Activated CD8-positive, alpha-beta T cell treated with anti-CD3 and anti-CD28 coated beads, Interleukin-2, amount 10 ng/mL, durations not matched to agents 7 days and 5 days (primary cell): Measurements from ENCODE around the gene LAMTOR3. TPM values are rescaled to one million over a fixed set of nuclear protein-coding genes. Genes with fewer than 3 reads are reported as not detected.
A peak's percentile ranks its signal among the peaks of the same experiment; 100 is the strongest.

Experiments
- ATAC-seq: fragments of 150-1000 bp; cut with Tn5 transposase; one replicate; pipeline ENCODE4 v1.10.0; 2021; ENCODE audit warnings: moderate library complexity
- CTCF ChIA-PET: fragments of 350-600 bp; sonication (Branson Sonifier 250); formaldehyde crosslinking; loops from one replicate; lab custom pipeline; 2021; ENCODE audit warnings: antibody characterized with exemption; lab: Charles Lee
- POLR2A ChIA-PET: fragments of 350-600 bp; sonication (Branson Sonifier 250); formaldehyde crosslinking; loops from one replicate; lab custom pipeline; 2021; ENCODE audit warnings: antibody characterized with exemption; lab: Charles Lee
- DNase-seq: peaks from one replicate; pipeline ENCODE4 v3.0.0-alpha.2; 2020
- H3K27ac Mint-ChIP-seq: one replicate; pipeline ENCODE4 v1.8.0; 2021; ENCODE audit warnings: mild to moderate bottlenecking, mixed read lengths
- H3K27me3 Mint-ChIP-seq: one replicate; pipeline ENCODE4 v1.8.0; 2021; ENCODE audit warnings: low read depth, mixed read lengths
- H3K36me3 Mint-ChIP-seq: one replicate; pipeline ENCODE4 v1.8.0; 2021; ENCODE audit warnings: low read depth, mixed read lengths
- H3K4me1 Mint-ChIP-seq: one replicate; pipeline ENCODE4 v1.8.0; 2021; ENCODE audit warnings: low read depth, mixed read lengths
- H3K4me3 Mint-ChIP-seq: one replicate; pipeline ENCODE4 v1.8.0; 2021; ENCODE audit warnings: mild to moderate bottlenecking, mixed read lengths
- H3K9me3 Mint-ChIP-seq: one replicate; pipeline ENCODE4 v1.8.0; 2022; ENCODE audit warnings: mixed read lengths; ENCODE audit not compliant: insufficient read depth
- total RNA-seq, 2 experiments: library from RNA; stranded (reverse); gene quantifications; one replicate each; pipeline ENCODE4 v1.2.3, GENCODE V29; 2021

Gene LAMTOR3
- 10 to 100 TPM; 26.8 to 28.8 TPM for total RNA-seq

- Mint-ChIP-seq H3K4me3 (peak within 1 kb of the TSS; percentile 96), H3K36me3 (peaks cover 21% of the 10 kb centered on the region), H3K27me3 (no peaks in the 10 kb centered on the region), H3K27ac (peak within 1 kb of the TSS; percentile 96), H3K9me3 (no peaks in the 10 kb centered on the region), H3K4me1 (peaks cover 38% of the 10 kb centered on the region)
- CTCF ChIA-PET: interaction anchor here (0.6 to 2.7 kb wide), 9 partner anchors 10 to 334 kb away, joined by 3 to 23 read pairs (median 4); partner anchors contain the start of gene DNAJB14
- POLR2A ChIA-PET: interaction anchor here (0.6 to 2.9 kb wide), 13 partner anchors 9 to 806 kb away, joined by 3 to 55 read pairs (median 4); partner anchors contain the start of genes ADH5, DAPP1, DNAJB14 and H2AZ1
- peak; percentile 99 for ATAC-seq
- peak; percentile 94 for DNase-seq
Observed at GRCh38 chr4:99894161-99894997, at the start of gene LAMTOR3. Gene LAMTOR3, minus strand, starts transcription at chr4:99894427. Its CDS starts 464 bp downstream, at chr4:99893963.

- no peak for DNase-seq
- CTCF ChIA-PET: interaction anchor here (1.5 kb wide), 1 partner anchor 11 kb away, joined by 4 read pairs; no protein-coding TSS in a partner anchor
- no peak overlapping the region for H3K4me3 Mint-ChIP-seq
- no peak for ATAC-seq
- H3K9me3 Mint-ChIP-seq: peaks cover 11% of the 10 kb centered on the region
- POLR2A ChIA-PET: no interaction called here
- H3K27ac Mint-ChIP-seq: no peak overlapping the region
- H3K4me1 Mint-ChIP-seq: peaks cover 29% of the 10 kb centered on the region
- peaks cover 53% of the 10 kb centered on the region for H3K36me3 Mint-ChIP-seq
- no peaks in the 10 kb centered on the region for H3K27me3 Mint-ChIP-seq
Observed at GRCh38 chr4:99938243-99938753, 44.1 kb upstream of the LAMTOR3 start.

GRCh38 chr4:99934891-99935290 lies 40.7 kb upstream of the LAMTOR3 start:
- CTCF ChIA-PET: interaction anchor here (1.0 kb wide), 1 partner anchor 8 kb away, joined by 4 read pairs; no protein-coding TSS in a partner anchor
- POLR2A ChIA-PET: interaction anchor here (1.4 to 1.8 kb wide), 3 partner anchors 12 to 40 kb away, joined by 3 to 8 read pairs (median 5); partner anchors contain the start of genes DNAJB14 and LAMTOR3
- Mint-ChIP-seq H3K27me3 (no peaks in the 10 kb centered on the region), H3K9me3 (peaks cover 11% of the 10 kb centered on the region), H3K27ac (no peak overlapping the region), H3K36me3 (peaks cover 56% of the 10 kb centered on the region), H3K4me3 (no peak overlapping the region), H3K4me1 (peaks cover 26% of the 10 kb centered on the region)
- DNase-seq: no peak
- no peak for ATAC-seq

GRCh38 chr4:99927566-99927965 lies 33.3 kb upstream of the LAMTOR3 start:
- Mint-ChIP-seq H3K9me3 (no peaks in the 10 kb centered on the region), H3K27ac (no peak overlapping the region), H3K27me3 (no peaks in the 10 kb centered on the region), H3K4me1 (peaks cover 21% of the 10 kb centered on the region), H3K36me3 (peaks cover 37% of the 10 kb centered on the region), H3K4me3 (no peak overlapping the region)
- DNase-seq (no peak), ATAC-seq (no peak)
- POLR2A ChIA-PET: interaction anchor here (0.9 kb wide), 1 partner anchor 20 kb away, joined by 3 read pairs; no protein-coding TSS in a partner anchor
- CTCF ChIA-PET: interaction anchor here (1.0 to 1.3 kb wide), 2 partner anchors 11 to 20 kb away, joined by 3 to 4 read pairs; no protein-coding TSS in a partner anchor

GRCh38 chr4:99921174-99921573 lies 26.9 kb upstream of the LAMTOR3 start:
- no peaks in the 10 kb centered on the region for H3K9me3 Mint-ChIP-seq
- peak overlapping the region; percentile 21 for H3K27ac Mint-ChIP-seq
- CTCF ChIA-PET: interaction anchor here (1.0 to 2.1 kb wide), 2 partner anchors 19 to 27 kb away, joined by 4 to 6 read pairs; no protein-coding TSS in a partner anchor
- no peak overlapping the region for H3K4me3 Mint-ChIP-seq
- peak; percentile 28 for DNase-seq
- no peaks in the 10 kb centered on the region for H3K27me3 Mint-ChIP-seq
- POLR2A ChIA-PET: interaction anchor here (1.1 to 2.3 kb wide), 2 partner anchors 25 to 28 kb away, joined by 3 to 9 read pairs; partner anchors contain the start of gene DNAJB14
- peaks cover 46% of the 10 kb centered on the region for H3K36me3 Mint-ChIP-seq
- peaks cover 23% of the 10 kb centered on the region for H3K4me1 Mint-ChIP-seq
- peak; percentile 84 for ATAC-seq

- peaks cover 27% of the 10 kb centered on the region for H3K4me1 Mint-ChIP-seq
- ChIA-PET POLR2A (interaction anchor here (1.1 kb wide), 1 partner anchor 24 kb away, joined by 3 read pairs; no protein-coding TSS in a partner anchor), CTCF (interaction anchor here (1.3 to 1.6 kb wide), 2 partner anchors 21 to 175 kb away, joined by 3 to 4 read pairs; no protein-coding TSS in a partner anchor)
- no peak overlapping the region for H3K27ac Mint-ChIP-seq
- no peaks in the 10 kb centered on the region for H3K9me3 Mint-ChIP-seq
- no peak overlapping the region for H3K4me3 Mint-ChIP-seq
- peaks cover 58% of the 10 kb centered on the region for H3K36me3 Mint-ChIP-seq
- DNase-seq: no peak
- no peak for ATAC-seq
- no peaks in the 10 kb centered on the region for H3K27me3 Mint-ChIP-seq
Observed at GRCh38 chr4:99918656-99919055, 24.4 kb upstream of the LAMTOR3 start.

GRCh38 chr4:99917575-99917974 lies 23.3 kb upstream of the LAMTOR3 start:
- ChIA-PET POLR2A (interaction anchor here (1.1 kb wide), 1 partner anchor 23 kb away, joined by 3 read pairs; no protein-coding TSS in a partner anchor), CTCF (interaction anchor here (1.3 to 1.6 kb wide), 2 partner anchors 22 to 176 kb away, joined by 3 to 4 read pairs; no protein-coding TSS in a partner anchor)
- Mint-ChIP-seq H3K27ac (no peak overlapping the region), H3K4me3 (no peak overlapping the region), H3K27me3 (no peaks in the 10 kb centered on the region), H3K9me3 (no peaks in the 10 kb centered on the region), H3K36me3 (peaks cover 63% of the 10 kb centered on the region), H3K4me1 (peaks cover 27% of the 10 kb centered on the region)
- no peak for ATAC-seq
- DNase-seq: no peak

GRCh38 chr4:99915449-99915848 lies 21.2 kb upstream of the LAMTOR3 start:
- Mint-ChIP-seq H3K4me1 (peaks cover 20% of the 10 kb centered on the region), H3K9me3 (no peaks in the 10 kb centered on the region), H3K36me3 (peaks cover 60% of the 10 kb centered on the region), H3K27me3 (no peaks in the 10 kb centered on the region), H3K27ac (peak overlapping the region; percentile 51), H3K4me3 (no peak overlapping the region)
- DNase-seq: no peak
- ATAC-seq: no peak
- POLR2A ChIA-PET: no interaction called here
- CTCF ChIA-PET: no interaction called here

- DNase-seq: no peak
- Mint-ChIP-seq H3K4me3 (peak overlapping the region; percentile 96), H3K27me3 (no peaks in the 10 kb centered on the region), H3K27ac (peak overlapping the region; percentile 89), H3K36me3 (peaks cover 21% of the 10 kb centered on the region), H3K9me3 (no peaks in the 10 kb centered on the region), H3K4me1 (peaks cover 35% of the 10 kb centered on the region)
- ChIA-PET CTCF (interaction anchor here (1.0 to 2.7 kb wide), 6 partner anchors 11 to 87 kb away, joined by 3 to 23 read pairs (median 6); partner anchors contain the start of gene DNAJB14), POLR2A (interaction anchor here (0.6 to 2.9 kb wide), 11 partner anchors 8 to 331 kb away, joined by 3 to 55 read pairs (median 5); partner anchors contain the start of genes DAPP1, DNAJB14, H2AZ1 and TRMT10A)
- ATAC-seq: no peak
Observed at GRCh38 chr4:99894998-99895397, 771 bp upstream of the LAMTOR3 start.

- no peaks in the 10 kb centered on the region for H3K27me3 Mint-ChIP-seq
- DNase-seq (no peak), ATAC-seq (no peak)
- peak overlapping the region; percentile 96 for H3K4me3 Mint-ChIP-seq
- ChIA-PET POLR2A (interaction anchor here (0.6 to 2.9 kb wide), 8 partner anchors 14 to 805 kb away, joined by 3 to 55 read pairs (median 6); partner anchors contain the start of genes ADH5, DAPP1, DNAJB14 and H2AZ1), CTCF (interaction anchor here (0.6 to 2.7 kb wide), 6 partner anchors 9 to 333 kb away, joined by 3 to 23 read pairs (median 6); partner anchors contain the start of gene DNAJB14)
- H3K36me3 Mint-ChIP-seq: peaks cover 22% of the 10 kb centered on the region
- H3K27ac Mint-ChIP-seq: peak overlapping the region; percentile 96
- no peaks in the 10 kb centered on the region for H3K9me3 Mint-ChIP-seq
- H3K4me1 Mint-ChIP-seq: peaks cover 40% of the 10 kb centered on the region
Observed at GRCh38 chr4:99893839-99894160, 427 bp downstream of the LAMTOR3 start.

GRCh38 chr4:99893029-99893428 lies 1.2 kb downstream of the LAMTOR3 start:
- Mint-ChIP-seq H3K36me3 (peaks cover 22% of the 10 kb centered on the region), H3K27me3 (no peaks in the 10 kb centered on the region), H3K27ac (peak overlapping the region; percentile 96), H3K4me3 (peak overlapping the region; percentile 96), H3K4me1 (peaks cover 40% of the 10 kb centered on the region), H3K9me3 (no peaks in the 10 kb centered on the region)
- ATAC-seq (no peak), DNase-seq (no peak)
- ChIA-PET CTCF (interaction anchor here (1.1 to 2.7 kb wide), 3 partner anchors 8 to 85 kb away, joined by 4 to 8 read pairs (median 4); partner anchors contain the start of gene DNAJB14), POLR2A (interaction anchor here (0.6 to 2.9 kb wide), 3 partner anchors 13 to 55 kb away, joined by 4 to 55 read pairs (median 6); partner anchors contain the start of genes DNAJB14 and H2AZ1)
